ENCODE measurements around the gene USP27X. TPM values are rescaled to one million over a fixed set of nuclear protein-coding genes. Genes with fewer than 3 reads are reported as not detected.

USP27X gene
- total RNA-seq, 4 donors from 2014 or later = 2.4 to 4.8 (median 3.3) TPM

GRCh38 chrX:49845701-49846403, 33.4 kb upstream of the USP27X start:
- Histone ChIP-seq H3K9me3 (no peaks in the 10 kb centered on the region), H3K4me3 (no peak overlapping the region), H3K36me3 (no peaks in the 10 kb centered on the region), H3K4me1 (no peaks in the 10 kb centered on the region), H3K27me3 (no peaks in the 10 kb centered on the region), H3K27ac (no peak overlapping the region)
- TF ChIP-seq EP300 (IDR thresholded peaks at IDR 0.05) = no peak
- TF ChIP-seq CTCF (IDR thresholded peaks at IDR 0.05) = no peak
- no peak for TF ChIP-seq POLR2A (IDR thresholded peaks at IDR 0.05)
- TF ChIP-seq POLR2AphosphoS5 (IDR thresholded peaks at IDR 0.05) = no peak
- 74% methylated on average over 4 of the region's 4 CpGs for WGBS
- no peak for DNase-seq (ENCODE audit: low spot score in 2 of 2)

GRCh38 chrX:49846522-49846921, 32.8 kb upstream of the USP27X start:
- DNase-seq (ENCODE audit: low spot score in 2 of 2) = no peak
- no peaks in the 10 kb centered on the region for H3K36me3 ChIP-seq
- H3K4me1 ChIP-seq = no peaks in the 10 kb centered on the region
- WGBS = 63% methylated on average over 1 of the region's 1 CpG
- H3K27me3 ChIP-seq = no peaks in the 10 kb centered on the region
- TF ChIP-seq POLR2A (IDR thresholded peaks at IDR 0.05) (no peak), EP300 (IDR thresholded peaks at IDR 0.05) (no peak), POLR2AphosphoS5 (IDR thresholded peaks at IDR 0.05) (no peak)
- no peaks in the 10 kb centered on the region for H3K9me3 ChIP-seq
- no peak overlapping the region for H3K27ac ChIP-seq
- H3K4me3 ChIP-seq = no peak overlapping the region

GRCh38 chrX:49848275-49848674, 31.0 kb upstream of the USP27X start:
- Histone ChIP-seq H3K36me3 (no peaks in the 10 kb centered on the region), H3K4me1 (no peaks in the 10 kb centered on the region), H3K27ac (no peak overlapping the region), H3K9me3 (no peaks in the 10 kb centered on the region), H3K27me3 (no peaks in the 10 kb centered on the region), H3K4me3 (no peak overlapping the region)
- TF ChIP-seq EP300 (IDR thresholded peaks at IDR 0.05) (no peak), POLR2AphosphoS5 (IDR thresholded peaks at IDR 0.05) (no peak)
- DNase-seq (ENCODE audit: low spot score in 2 of 2) = no peak
- WGBS = 69% methylated on average over 3 of the region's 3 CpGs

GRCh38 chrX:49850028-49850427, 29.3 kb upstream of the USP27X start:
- no peaks in the 10 kb centered on the region for H3K27me3 ChIP-seq
- no peak overlapping the region for H3K27ac ChIP-seq
- WGBS = 50% methylated on average over 1 of the region's 1 CpG
- H3K4me1 ChIP-seq = no peaks in the 10 kb centered on the region
- TF ChIP-seq POLR2AphosphoS5 (IDR thresholded peaks at IDR 0.05) (no peak), POLR2A (IDR thresholded peaks at IDR 0.05) (no peak), EP300 (IDR thresholded peaks at IDR 0.05) (no peak), CTCF (IDR thresholded peaks at IDR 0.05) (no peak)
- H3K9me3 ChIP-seq = no peaks in the 10 kb centered on the region
- H3K36me3 ChIP-seq = no peaks in the 10 kb centered on the region
- no peak for DNase-seq (ENCODE audit: low spot score in 2 of 2)
- H3K4me3 ChIP-seq = no peak overlapping the region

- H3K4me3 ChIP-seq = no peak overlapping the region
- no peak for TF ChIP-seq EP300 (IDR thresholded peaks at IDR 0.05)
- TF ChIP-seq POLR2A (IDR thresholded peaks at IDR 0.05) = no peak
- TF ChIP-seq CTCF (IDR thresholded peaks at IDR 0.05) = no peak
- no peak for TF ChIP-seq POLR2AphosphoS5 (IDR thresholded peaks at IDR 0.05)
- 82% methylated on average over 6 of the region's 6 CpGs for WGBS
- no peak overlapping the region for H3K27ac ChIP-seq
- DNase-seq (ENCODE audit: low spot score in 2 of 2) = no peak
- H3K4me1 ChIP-seq = no peaks in the 10 kb centered on the region
- H3K36me3 ChIP-seq = no peaks in the 10 kb centered on the region
- H3K9me3 ChIP-seq = no peaks in the 10 kb centered on the region
- H3K27me3 ChIP-seq = no peaks in the 10 kb centered on the region
Observed at GRCh38 chrX:49853661-49854060, 25.6 kb upstream of the USP27X start.

GRCh38 chrX:49856819-49857218, 22.5 kb upstream of the USP27X start:
- 58% methylated on average over 2 of the region's 2 CpGs for WGBS

More at GRCh38 chrX:49856819-49857218, 22.5 kb upstream of the USP27X start:
- H3K4me1 ChIP-seq = no peaks in the 10 kb centered on the region
- H3K4me3 ChIP-seq = no peak overlapping the region
- no peaks in the 10 kb centered on the region for H3K36me3 ChIP-seq
- no peak for TF ChIP-seq POLR2AphosphoS5 (IDR thresholded peaks at IDR 0.05)
- no peak for TF ChIP-seq CTCF (IDR thresholded peaks at IDR 0.05)
- TF ChIP-seq POLR2A (IDR thresholded peaks at IDR 0.05) = no peak
- TF ChIP-seq EP300 (IDR thresholded peaks at IDR 0.05) = no peak
- no peaks in the 10 kb centered on the region for H3K9me3 ChIP-seq
- no peak overlapping the region for H3K27ac ChIP-seq
- DNase-seq (ENCODE audit: low spot score in 2 of 2) = no peak
- no peaks in the 10 kb centered on the region for H3K27me3 ChIP-seq
